Measurements from ENCODE around the gene HSH2D.
"Not testable (repeated sequence)": the region's sequence is repeated elsewhere in the genome, so short reads cannot be mapped to it uniquely, and the experiment has no call there.

The HSH2D gene

GRCh38 chr19:16143399-16144215 lies at the start of gene HSH2D:
Gene HSH2D, plus strand, starts transcription at chr19:16143685. Its CDS starts 5,066 bp downstream, at chr19:16148751.
- no peak for DNase-seq (ENCODE audit: low read depth, low spot score)

- no peak for DNase-seq (ENCODE audit: low read depth, low spot score)
Observed at GRCh38 chr19:16094360-16095070, 49.0 kb upstream of the HSH2D start.

GRCh38 chr19:16095071-16095571 lies 48.4 kb upstream of the HSH2D start:
- DNase-seq (ENCODE audit: low read depth, low spot score) = no peak

- DNase-seq (ENCODE audit: low read depth, low spot score) = no peak
Observed at GRCh38 chr19:16096280-16096855, 47.1 kb upstream of the HSH2D start.

- no peak for DNase-seq (ENCODE audit: low read depth, low spot score)
Observed at GRCh38 chr19:16098416-16098768, 45.1 kb upstream of the HSH2D start.

- DNase-seq (ENCODE audit: low read depth, low spot score) = no peak
Observed at GRCh38 chr19:16098821-16099220, 44.7 kb upstream of the HSH2D start.

- not testable (repeated sequence) for DNase-seq (ENCODE audit: low read depth, low spot score)
Observed at GRCh38 chr19:16099314-16099965, 44.0 kb upstream of the HSH2D start.

GRCh38 chr19:16100524-16100923 lies 43.0 kb upstream of the HSH2D start:
- DNase-seq (ENCODE audit: low read depth, low spot score) = no peak

- no peak for DNase-seq (ENCODE audit: low read depth, low spot score)
Observed at GRCh38 chr19:16104722-16105121, 38.8 kb upstream of the HSH2D start.

GRCh38 chr19:16106121-16106520 lies 37.4 kb upstream of the HSH2D start:
- DNase-seq (ENCODE audit: low read depth, low spot score) = peak; percentile 59

- DNase-seq (ENCODE audit: low read depth, low spot score) = peak; percentile 100
Observed at GRCh38 chr19:16111160-16111908, 32.2 kb upstream of the HSH2D start, which contains the start of gene RAB8A. Gene RAB8A, plus strand, starts transcription at chr19:16111889. Its CDS starts 13 bp downstream, at chr19:16111902.

GRCh38 chr19:16111909-16112752 lies 31.4 kb upstream of the HSH2D start:
- DNase-seq (ENCODE audit: low read depth, low spot score) = no peak

- no peak for DNase-seq (ENCODE audit: low read depth, low spot score)
Observed at GRCh38 chr19:16112778-16113177, 30.7 kb upstream of the HSH2D start.

- no peak for DNase-seq (ENCODE audit: low read depth, low spot score)
Observed at GRCh38 chr19:16113727-16114126, 29.8 kb upstream of the HSH2D start.

- DNase-seq (ENCODE audit: low read depth, low spot score) = peak; percentile 49
Observed at GRCh38 chr19:16115301-16116039, 28.0 kb upstream of the HSH2D start.

- DNase-seq (ENCODE audit: low read depth, low spot score) = no peak
Observed at GRCh38 chr19:16116067-16116466, 27.4 kb upstream of the HSH2D start.

- DNase-seq (ENCODE audit: low read depth, low spot score) = no peak
Observed at GRCh38 chr19:16117594-16118033, 25.9 kb upstream of the HSH2D start.

GRCh38 chr19:16118489-16119033 lies 24.9 kb upstream of the HSH2D start:
- no peak for DNase-seq (ENCODE audit: low read depth, low spot score)

Data from astrocyte of the hippocampus (primary cell).